HG02938 (cell line): ENCODE data around the gene LRMDA.

Experiments used
- ATAC-seq: cut with Tn5 transposase; IDR thresholded peaks from one replicate; pipeline ENCODE4 v1.9.1; 2021; ENCODE audit warnings: mild to moderate bottlenecking, moderate library complexity; ENCODE audit not compliant: unreplicated experiment

The LRMDA gene

DNA sequence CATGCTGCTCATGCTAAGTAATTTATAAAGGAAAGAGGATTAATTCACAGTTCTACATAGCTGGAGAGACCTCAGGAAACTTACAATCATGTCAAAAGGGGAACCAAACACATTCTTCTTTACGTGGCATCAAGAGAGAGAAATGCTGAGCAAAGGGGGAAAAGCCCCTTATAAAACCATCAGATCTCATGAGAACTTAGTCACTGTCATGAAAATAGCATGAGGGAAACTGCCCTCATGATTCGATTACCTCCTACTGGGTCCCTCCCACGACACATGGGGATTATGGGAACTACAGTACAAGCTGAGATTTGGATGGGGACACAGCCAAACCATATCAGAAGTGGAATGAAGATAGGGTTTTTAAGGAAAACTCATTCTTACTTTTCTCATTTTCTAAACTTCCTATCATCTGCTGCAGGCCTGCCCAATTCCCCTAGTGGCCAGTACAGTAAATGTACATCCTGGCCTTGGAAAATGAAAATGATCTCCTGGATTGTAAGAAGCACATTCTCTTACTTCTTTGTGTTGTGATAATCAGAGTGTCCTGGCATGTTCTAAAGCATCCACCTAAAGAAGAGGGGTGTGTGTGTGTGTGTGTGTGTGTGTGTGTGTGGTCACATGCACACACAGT is 421.5 kb downstream of the LRMDA start:
- ATAC-seq: no peak

- ATAC-seq: no peak
These were observed 425.9 kb downstream of the LRMDA start for GRCh38 chr10:75857269-75857846.

DNA sequence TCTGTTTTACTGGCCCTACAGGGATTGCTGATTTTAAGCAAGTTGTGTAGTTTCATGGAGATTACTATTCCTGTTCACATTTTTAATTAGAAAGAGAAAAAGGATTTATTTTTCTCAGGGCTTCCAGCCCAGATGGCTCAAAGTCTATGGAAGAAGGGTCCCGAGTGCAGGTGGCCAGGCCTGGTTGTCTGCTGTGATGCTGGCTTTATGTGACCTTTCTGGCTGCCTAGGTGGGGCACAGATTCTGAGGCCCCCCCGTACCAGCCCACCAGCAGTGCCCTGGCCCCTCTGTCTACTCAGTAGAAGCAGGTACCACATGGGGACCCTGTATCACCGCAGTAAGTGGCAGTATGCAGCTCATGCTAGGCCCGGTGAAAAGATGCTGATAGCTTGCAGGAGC is 426.5 kb downstream of the LRMDA start:
- ATAC-seq: no peak

GRCh38 chr10:75858339-75858738 is 426.9 kb downstream of the LRMDA start:
- ATAC-seq: no peak

GRCh38 chr10:75859141-75859540 is 427.7 kb downstream of the LRMDA start:
- ATAC-seq: no peak

DNA sequence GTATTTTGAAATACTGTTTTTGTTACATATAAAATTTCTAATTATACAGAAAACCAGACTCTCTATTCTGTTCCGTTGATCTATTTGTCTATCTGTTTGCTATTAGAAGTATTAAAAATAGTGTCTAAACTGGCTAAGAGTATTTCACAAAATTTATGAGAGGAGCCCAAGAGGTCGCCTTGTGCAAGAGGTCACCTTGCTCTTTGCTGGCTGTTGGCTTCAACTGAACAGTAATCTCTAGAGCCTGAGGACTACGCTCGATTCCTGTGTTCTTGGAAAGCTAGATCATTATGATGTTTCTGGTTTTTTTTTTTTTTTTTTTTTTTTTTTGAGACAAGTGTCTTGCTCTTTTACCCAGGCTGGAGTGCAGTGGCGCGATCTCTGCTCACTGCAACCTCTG is 428.6 kb downstream of the LRMDA start:
- ATAC-seq: no peak

DNA sequence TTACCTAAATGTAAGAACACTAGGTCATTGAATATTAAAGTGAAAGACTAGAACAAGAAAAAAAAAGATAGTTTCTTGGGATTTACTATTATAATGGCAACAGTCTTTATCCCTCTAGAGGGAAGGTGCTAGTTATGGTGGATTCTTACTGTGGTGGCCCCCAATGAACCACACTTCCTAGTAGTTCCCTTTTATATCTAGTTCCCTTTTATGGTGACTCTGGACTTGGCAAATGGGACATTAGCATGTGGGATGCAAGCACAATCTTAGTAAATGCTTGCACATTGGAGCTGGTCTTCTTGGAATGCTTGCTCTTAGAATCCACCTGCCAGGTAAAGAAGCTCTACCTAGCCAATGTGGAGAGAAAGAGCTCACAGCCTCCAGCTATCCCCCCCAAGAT is 430.2 kb downstream of the LRMDA start:
- ATAC-seq: no peak

DNA sequence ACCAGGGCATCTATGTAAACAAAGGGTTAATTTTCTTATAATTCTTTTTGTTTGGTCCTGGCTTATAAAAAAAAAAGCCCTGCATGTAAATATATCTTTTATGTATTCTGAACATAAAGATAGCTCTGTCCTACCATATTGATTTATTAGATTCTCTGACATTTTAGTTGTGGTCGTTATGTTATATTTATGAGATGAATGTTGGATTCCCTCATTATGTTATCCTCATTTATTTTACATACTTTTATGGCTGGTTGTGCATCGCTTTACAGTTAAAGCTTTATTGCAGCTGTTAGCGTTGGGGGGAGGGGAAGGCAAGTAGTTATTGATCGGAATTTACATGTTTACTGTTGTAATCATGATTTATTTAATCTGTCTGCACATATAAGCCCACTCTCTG is 431.5 kb downstream of the LRMDA start:
- ATAC-seq: no peak

DNA sequence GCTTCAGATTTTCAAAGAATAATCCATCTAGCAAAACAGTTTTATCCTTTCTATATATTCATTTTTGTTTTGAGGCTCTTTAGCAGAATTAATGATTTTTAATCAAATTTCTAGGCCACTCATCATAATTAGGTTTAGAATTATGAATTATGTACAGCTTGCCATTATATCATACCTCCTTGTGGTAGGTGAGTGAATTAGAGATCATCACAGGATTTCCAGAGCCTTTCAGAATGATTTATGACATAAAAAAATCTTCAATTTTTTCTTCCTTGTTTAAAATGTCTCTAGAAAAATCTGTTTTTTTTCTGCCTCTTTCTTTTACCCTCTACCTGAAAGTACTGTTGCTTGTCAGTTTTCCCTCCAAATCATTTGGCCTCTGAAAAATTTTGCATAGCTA is 433.3 kb downstream of the LRMDA start:
- no peak for ATAC-seq

DNA sequence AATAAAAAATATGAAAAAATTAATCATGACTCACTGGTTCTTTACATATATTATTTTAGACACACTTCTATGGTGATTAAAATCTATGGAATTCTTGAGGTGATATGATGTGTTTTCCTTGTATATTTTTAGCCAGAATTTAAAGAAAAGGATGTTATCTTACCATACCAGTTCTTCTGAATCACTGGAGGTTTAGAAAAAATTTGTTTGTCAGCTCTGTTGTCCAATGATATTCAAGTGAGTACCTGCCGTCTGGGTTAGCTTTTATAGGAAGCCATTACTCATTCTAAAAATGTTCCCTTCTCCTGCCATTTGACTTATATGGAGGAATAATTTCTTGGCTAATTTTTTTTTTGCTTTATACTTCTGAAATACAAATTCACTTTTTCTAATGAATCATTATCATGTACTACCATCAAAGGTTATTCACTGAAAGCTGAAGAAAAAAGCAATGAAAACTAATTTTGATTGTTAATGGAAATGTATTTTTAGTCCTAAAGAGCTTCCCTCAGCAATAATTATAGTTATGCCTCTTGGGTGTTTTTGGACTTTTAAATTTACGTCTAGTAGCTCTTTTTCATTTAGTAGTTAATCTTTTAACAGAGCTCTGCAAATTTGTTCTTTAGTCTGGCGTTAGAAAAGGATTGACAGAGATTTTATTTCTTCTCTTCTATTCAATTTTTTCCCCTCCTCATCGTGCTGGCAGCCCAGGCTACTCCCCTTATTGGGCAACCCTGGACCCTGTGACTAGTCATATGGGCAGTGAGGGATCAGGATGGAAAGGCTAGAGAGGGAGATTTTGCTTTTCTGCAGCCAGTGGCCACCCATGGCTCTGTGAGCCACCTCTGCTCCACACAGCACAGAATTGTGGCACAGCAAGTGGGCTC is 434.2 kb downstream of the LRMDA start:
- no peak for ATAC-seq

DNA sequence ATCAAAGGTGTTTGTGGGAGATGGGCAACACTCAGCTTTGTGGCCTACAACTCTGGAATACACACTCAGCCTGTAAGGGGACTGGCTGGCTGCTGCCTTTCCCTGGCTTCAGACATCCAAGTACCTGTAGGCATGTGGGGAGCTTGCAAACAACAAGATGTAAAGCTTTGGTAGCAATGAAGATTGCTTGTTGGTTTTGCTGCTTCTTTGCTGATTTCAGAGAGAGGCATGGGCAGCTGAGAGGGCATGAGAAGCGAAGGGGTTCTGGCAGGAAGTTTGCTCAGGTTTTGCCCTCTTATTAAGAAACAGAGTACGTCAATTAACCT is 434.8 kb downstream of the LRMDA start:
- no peak for ATAC-seq

DNA sequence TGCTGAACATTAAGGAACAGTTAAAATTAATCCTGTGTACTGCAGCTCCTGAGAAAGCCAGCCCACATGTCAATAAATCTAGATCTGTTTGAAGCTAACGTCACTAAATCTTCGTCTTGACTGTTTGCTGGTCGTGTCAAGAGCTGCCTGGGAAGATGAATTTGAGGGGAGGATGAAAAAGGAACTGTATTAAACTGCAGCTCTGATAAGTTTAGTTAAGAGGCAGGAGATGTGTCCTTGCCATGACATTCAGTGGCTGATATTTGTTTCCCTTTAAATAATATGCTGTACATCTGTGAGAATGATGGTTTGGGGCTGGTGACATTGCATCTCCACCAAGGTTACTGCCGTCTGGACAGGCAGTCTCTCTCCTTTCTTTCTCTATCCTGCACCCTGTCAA is 435.3 kb downstream of the LRMDA start:
- ATAC-seq: no peak

DNA sequence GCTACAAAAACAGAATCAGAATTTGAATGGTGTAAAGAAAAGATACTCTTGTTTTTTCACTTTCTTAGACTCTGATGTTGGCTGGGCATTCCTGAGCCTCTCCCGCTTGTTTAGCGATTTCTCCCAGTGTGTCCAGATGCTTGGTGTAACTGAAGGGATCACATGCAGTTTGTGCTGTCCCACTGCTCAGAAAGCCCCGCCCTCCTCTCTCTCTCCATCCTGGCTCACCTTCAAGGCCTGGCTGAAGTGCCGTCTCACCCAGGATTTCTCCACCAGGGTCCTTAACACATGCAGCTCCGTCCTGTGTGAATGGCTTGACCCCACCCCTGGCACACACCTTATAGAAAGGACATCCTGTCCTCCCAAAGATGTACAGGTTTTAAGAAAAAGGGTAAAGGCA is 437.1 kb downstream of the LRMDA start:
- ATAC-seq: no peak

DNA sequence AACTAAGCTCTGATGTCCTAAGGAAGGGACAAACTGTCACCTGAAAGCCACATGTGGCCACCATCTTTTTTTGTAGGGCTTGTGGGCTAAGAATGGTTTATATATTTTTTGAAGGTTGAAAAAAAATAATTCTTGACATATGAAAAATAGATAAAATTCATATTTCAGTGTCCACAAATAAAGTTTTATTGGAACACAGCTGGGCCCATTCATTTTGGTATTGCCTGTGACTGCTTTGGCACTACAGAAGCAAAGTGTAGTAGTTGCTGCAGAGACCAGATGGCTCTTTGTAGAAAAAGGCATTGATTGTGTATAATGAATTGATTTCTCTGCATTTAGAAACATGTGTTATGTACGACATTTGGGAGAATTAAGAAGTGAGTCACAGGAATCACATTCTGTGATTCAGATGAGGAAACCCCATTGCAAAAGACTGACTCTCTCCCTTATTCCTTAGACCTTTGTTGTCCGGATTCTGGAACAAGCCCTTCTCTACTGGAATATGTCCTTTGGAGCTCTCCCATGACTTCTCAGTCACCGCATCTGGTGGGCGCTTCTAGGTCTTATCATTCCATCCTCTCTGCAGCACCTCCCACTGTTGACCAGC is 438.7 kb downstream of the LRMDA start:
- no peak for ATAC-seq

DNA sequence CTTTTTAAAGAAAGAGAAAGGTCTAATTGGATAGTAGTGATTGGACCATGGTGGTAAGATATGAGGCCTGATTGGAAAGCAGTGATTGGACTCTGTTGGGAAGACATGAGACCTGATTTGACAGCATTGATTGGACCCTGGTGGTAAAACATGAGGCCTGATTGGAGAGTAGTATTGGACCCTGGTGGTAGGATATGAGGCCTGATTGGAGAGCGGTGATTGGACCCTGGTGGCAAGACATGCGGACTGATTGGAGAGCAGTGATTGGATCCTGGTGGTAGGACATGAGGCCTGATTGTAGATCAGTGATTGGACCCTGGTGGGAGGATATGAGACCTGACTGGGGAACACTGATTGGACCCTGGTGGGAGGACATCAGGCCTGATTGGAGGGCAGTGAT is 444.3 kb downstream of the LRMDA start:
- ATAC-seq: no peak

DNA sequence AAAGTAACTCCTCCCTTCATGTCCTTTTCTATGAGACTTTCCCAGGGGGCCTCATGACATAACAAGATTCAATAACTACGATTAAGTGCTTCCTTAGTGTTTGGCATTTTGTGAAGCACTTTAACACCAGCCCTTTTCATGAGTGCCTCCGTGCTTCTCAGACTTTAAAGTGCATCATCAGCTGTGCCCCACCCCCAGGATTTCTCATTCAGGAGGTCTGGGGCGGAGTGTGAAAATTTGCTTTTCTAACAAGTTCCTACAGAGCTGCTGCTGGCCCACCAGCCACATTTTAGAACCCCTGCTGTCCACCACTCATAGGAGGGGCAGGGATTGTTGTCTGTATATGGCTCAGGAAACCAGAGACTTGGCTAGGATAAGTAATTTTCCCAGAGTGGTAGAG is 445.3 kb downstream of the LRMDA start:
- no peak for ATAC-seq

- no peak for ATAC-seq
These were observed 446.5 kb downstream of the LRMDA start for GRCh38 chr10:75877877-75878276.

DNA sequence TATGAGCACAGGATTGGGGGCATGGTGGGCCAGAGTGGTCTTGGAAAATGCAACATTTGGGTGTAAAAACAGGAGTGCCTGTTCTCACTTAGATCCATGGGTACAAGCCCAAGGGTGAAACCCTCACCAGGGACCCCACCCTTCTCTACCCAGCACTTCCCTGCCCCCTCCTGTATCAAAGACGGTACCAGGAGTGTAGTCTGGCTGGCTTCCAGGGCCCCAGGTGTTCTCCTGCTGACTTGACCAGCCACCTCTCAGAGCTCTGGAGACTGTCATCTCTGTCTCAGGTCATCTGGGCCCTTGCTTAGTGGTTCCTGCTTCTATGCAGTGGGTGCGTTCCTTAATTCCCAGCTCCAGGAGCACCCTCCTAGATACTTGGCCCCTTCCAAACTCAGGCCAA is 447.2 kb downstream of the LRMDA start:
- no peak for ATAC-seq

DNA sequence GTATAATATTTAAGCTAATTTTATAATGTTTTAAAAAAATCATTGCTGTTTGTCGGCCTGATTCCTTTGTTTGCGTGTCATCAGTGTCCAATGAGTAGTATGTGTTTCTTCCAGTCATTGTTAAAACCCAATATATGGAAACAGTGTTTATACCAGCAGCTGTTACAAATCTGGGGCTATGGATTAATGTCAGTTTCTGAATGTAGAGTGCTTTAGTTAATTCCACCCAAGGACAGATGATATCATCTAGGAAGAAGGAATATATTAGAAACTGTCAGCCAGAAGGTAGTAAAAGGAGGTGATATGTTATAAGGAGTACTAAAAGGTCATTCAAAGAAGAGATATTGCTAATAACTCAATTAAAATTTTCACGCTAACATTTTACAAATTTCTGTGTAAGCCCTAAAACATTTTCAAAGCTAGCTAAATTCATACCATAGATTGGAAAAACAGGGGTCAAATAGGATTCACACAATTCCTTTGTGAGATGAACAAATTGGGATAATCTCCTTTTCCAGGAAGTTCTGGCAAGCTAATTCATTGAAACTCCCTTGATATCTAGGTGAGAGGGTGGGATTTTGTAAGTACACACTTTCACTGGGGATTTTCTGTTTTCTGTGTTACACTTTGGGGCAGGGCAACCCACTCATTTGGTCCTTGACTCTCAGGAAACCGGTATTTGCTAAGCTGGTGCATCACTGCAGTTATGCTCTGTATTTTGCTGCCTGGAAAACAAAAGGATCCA is 448.8 kb downstream of the LRMDA start:
- ATAC-seq: no peak

- no peak for ATAC-seq
These were observed 452.0 kb downstream of the LRMDA start for GRCh38 chr10:75883081-75884072.
